Hematopoietic multipotent progenitor cell treated with erythropoietin and hydrocortisone succinate and interleukin-3 and kit ligand, for 6 days (in vitro differentiated cells): ENCODE results near the gene MDC1.

ENCODE experiments used
- DNase-seq: peaks from one replicate; pipeline ENCODE4 v3.0.0-alpha.2; 2015

MDC1 gene

DNA sequence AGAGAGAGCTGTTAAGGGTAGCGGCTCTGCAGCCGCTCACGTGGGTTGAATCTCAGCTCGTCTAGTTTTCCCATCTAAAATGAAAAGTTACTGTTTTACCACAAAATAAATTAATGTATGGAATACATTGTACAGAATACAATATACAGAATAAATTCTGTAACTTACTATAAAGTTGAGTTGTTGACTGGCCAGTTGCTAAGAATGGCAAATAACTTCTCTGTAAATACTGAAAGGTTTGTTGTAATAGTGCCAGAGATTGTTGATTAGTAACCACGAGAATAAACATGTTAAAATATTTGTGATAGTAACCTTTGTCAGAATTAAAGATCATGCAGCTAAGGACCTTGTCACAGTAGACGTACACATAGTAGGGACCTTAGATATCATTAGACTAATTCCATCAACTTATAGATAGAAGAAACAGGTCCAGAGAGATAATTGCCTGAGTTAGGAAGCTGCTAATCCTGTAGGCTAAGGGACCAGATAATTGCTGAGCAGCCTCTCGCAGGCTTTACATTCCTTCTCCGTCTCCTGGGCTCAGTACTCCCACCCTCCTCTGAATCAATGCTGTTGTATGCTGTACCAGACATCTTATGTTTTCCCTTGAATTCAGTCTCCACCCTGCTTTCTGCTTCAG lies 25.8 kb downstream of the MDC1 start:
- peak; percentile 22 for DNase-seq

- DNase-seq: peak; percentile 91
These were observed 26.5 kb downstream of the MDC1 start, which contains the start of gene NRM for GRCh38 chr6:30690403-30691207. TSS of gene NRM (minus strand) at chr6:30690984. CDS start at chr6:30690974, 10 bp downstream.

GRCh38 chr6:30689985-30690384 lies 27.1 kb downstream of the MDC1 start:
- DNase-seq: no peak

- peak; percentile 33 for DNase-seq
These were observed 27.8 kb downstream of the MDC1 start for GRCh38 chr6:30689022-30689865.

DNA sequence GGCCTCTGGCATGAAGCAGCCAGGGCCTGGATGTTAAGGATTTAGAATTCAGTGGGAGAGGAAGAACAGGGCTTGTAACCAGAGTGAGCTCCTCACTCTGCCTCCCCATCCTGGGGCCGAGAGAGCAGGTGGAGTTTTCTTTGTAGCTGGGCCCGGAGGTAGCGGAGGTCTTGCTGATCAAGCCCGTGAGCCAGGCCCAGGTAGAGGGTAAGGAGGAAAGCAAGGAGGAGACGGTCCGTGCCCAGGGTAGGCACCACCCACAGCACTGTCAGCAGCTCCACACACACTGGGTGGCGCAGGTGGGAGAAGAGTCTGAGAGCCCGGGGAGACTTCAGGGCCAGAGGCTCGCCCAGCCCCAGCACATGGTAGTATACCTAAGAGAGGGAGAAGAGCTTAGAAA lies 28.5 kb downstream of the MDC1 start:
- DNase-seq: no peak

DNA sequence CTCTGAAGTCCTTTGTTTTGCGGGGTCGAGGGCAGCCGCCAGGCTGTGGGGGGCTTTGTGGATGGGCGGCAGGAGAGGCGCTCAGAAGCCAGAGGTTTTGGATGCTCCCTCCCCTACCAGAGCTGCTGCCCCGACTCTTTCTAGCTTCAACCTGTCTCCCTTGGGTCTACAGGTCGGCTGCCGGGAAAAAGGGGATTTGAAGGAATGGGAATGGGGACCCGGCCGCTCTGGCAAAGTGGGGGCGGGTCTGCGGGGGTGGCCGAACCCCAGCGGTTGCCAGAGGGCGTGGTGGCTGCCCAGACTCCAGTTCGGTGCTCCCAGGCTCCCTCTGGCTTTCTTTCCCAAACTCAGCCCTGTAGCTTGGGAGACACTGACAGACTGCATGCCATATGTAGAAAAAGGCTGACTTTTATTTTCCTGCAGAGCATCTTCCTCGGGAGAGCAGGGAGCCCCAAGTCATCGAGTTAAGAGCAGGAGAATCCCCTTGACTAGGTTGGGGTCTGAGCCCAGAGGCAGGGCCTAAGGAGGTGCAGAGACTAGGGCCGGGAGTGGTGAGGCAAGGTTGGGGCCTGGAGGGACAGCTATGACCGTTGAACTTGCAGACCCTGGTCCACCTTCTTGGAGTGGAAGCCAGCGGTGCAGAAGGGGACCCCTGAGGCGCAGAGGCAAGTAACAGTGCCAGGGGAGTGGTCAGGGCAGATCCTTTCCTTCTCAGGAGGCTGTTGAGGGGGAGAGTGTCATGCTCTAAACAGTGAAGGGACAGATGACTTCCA lies 29.2 kb downstream of the MDC1 start:
- no peak for DNase-seq

GRCh38 chr6:30686908-30687658 lies 30.0 kb downstream of the MDC1 start:
- peak; percentile 76 for DNase-seq

GRCh38 chr6:30686009-30686907 lies 30.8 kb downstream of the MDC1 start, which contains the start of gene PPP1R18:
TSS of gene PPP1R18 (minus strand) at chr6:30686645. CDS start at chr6:30686018, 627 bp downstream.
- DNase-seq: peak; percentile 54

GRCh38 chr6:30685157-30686008 lies 31.7 kb downstream of the MDC1 start:
- DNase-seq: peak; percentile 64

DNA sequence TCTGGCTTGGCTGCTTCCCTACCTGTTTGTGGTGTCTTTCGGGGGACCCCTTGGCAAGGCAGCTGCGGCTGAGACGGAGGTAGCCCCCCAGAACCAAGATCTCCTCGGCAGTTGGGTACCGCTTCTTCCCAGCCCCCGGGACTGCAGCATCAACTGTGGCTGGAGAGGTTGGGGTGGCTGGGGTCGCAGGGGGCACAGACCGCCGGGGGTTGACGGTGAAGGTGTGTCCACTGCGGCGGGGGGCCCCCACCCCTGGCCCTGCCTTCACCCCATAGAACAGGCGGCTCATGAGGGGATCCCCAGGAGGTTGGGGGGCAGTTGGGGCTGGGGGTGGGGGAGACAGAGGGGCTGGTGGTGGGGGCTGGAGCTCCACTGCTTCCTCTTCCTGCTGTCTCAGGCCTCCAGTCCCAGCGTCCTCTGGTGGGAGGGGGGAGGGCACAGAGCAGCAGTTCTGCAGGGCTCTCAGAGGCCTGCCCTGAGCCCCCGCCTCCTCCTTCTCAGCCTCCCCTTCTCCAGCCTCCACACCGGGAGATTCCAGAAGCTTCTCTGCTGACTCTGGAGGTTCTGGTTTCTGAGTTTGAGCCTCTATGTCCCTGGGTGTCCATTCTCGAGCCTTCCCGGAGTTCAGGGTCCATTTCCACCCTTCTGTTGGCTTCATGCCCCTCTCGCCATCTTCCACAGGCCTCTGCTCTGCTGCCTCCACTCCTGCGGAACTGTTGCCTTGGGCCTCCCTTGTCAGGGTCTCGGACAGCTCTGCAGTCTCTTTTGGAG lies 32.5 kb downstream of the MDC1 start:
- DNase-seq: peak; percentile 71

DNA sequence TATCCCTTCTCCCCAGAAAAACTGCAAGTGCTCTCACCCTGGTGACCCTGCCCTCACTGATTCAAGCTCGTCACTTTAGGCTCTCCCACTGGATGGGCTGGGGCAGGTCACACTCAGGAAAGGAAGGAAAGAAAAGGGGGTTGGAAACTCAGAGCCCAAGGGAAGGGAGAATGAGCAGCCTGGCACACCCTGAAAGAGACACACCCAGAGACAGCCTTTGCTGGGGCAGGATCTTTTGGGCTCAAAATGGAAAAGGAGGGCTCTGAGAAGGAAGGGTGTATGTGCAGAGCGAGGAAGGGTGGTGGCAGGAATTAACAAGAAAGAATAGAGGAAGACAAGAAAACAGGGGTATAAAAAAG lies 33.1 kb downstream of the MDC1 start:
- peak; percentile 41 for DNase-seq

DNA sequence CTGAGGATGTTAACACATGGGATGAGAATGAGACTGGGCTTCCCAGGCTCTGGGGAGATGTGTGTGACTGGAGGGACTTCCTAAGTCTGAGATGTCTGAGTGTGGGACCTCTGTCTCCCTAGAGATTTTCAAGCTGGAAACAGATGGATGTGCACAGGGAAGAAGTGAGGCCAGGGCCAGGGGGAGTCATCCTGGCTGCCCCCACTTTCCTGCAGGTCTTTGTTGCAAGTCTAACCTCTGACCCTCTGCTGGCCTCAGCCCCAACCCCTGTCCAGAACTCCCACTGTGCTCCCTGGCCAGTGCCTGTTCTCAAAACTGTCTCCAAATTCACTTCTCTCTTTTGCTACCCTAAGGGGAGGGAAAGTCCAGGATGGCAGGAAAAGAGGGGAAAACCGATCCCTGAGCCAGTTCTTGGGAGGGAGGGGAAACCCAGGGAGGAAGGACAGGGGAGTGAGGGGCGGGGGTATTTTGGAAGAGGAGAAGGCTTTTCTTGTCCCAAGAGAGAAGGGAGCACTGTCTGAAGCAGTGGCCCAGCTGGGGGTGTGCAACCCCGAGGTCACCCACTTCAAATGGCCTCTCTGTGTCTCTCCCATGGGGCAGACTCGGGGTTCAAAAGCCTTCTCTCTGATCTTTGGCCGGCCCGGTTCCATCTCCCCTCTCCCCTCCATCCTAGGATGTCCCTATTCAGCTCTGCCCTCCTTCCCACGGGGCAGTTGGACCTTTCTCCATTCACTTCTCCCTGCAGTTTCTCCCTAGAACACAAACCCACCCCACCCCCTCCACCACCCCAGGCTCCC lies 33.7 kb downstream of the MDC1 start:
- DNase-seq: no peak

GRCh38 chr6:30682143-30683117 lies 34.7 kb downstream of the MDC1 start:
- DNase-seq: peak; percentile 93

DNA sequence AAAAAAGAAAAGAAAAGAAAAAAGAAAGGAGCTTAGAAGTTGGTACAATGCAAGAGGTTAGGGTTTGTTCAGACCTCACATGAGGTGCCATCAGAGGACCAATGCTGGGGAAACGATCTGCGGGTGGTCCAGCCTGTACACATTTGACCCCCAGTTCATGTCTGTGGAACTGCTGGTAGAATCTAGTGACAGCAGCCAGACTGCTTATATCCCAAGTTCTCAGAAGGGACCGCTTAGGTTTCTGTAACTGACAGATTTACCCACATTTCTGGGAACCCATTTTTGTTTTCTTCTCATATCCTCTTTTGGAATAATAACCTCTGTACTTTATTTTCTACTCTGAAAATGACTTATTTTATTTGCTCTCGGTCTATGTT lies 35.3 kb downstream of the MDC1 start:
- peak; percentile 14 for DNase-seq

DNA sequence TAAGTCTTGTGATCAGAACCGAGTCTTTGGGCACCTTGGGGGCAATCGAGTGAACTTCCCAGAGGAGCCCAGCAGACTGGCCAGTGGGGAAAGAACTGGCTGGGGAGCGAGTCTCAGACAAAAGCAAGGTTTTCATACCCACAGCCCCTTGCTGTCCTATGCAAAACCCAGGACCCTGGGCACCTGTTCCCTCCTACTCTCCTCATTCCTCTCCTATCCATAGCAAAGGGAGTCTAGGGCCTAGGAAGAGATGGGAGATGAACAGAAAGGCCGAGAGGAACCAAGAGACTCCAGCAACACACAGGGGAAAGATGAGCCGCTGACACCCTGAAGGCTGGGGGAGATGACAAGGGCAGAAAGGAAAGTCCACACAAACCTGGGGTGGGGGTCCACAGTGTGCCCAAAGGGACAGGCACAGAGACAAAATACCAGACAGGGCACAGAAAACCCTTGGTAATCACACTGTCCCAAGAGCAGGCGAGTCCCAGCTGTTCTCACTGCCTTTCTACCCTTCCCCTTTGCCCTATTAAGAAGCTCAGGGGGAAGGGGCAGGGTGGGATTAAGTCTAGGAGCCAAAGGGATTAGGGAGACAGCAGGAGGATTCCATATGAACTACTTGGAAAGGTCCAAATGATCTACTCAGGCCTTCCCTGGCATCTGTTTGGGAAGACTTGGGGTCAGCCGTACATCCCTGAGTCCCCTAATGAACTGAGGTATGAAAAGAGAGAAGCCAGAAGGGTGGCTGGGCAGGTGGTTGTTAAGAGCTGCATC lies 37.1 kb downstream of the MDC1 start:
- no peak for DNase-seq
